Kidney capillary endothelial cell (primary cell): ENCODE data around the gene TRIP6.
"Not testable (repeated sequence)": the region's sequence is repeated elsewhere in the genome, so short reads cannot be mapped to it uniquely, and the experiment has no call there.

ENCODE experiments used
- DNase-seq: peaks from one replicate; pipeline ENCODE4 v3.0.0-alpha.2; 2018; ENCODE audit warnings: low spot score

Gene TRIP6

GRCh38 chr7:100919335-100919734 is 52.1 kb downstream of the TRIP6 start:
- DNase-seq: not testable (repeated sequence)

GRCh38 chr7:100919779-100920437 is 52.7 kb downstream of the TRIP6 start:
- not testable (repeated sequence) for DNase-seq

- DNase-seq: no peak
Measured at GRCh38 chr7:100921039-100921438, 53.9 kb downstream of the TRIP6 start.
